ENCODE data around the gene ZNF385B. TPM values are rescaled to one million over a fixed set of nuclear protein-coding genes. Genes with fewer than 3 reads are reported as not detected.

The ZNF385B gene
- total and polyA plus RNA-seq, 2 donors (not counting 1 experiment from before 2014, with no cell fraction given), result not detected

GRCh38 chr2:179804206-179804605, 57.2 kb downstream of the ZNF385B start:
- Histone ChIP-seq H3K36me3 (replicated peaks in 1 of 2; ENCODE audit: control extremely low read depth in 1 of 2, control insufficient read depth in 1 of 2, extremely low read depth in 1 of 2, insufficient read depth in 2 of 2, low read length in 1 of 2) (no peaks in the 10 kb centered on the region), H3K27ac (ENCODE audit: low read length in 2 of 2) (no peak overlapping the region), H3K4me3 (ENCODE audit: control extremely low read depth in 1 of 5, extremely low read depth in 1 of 5, insufficient read depth in 1 of 5, low read depth in 2 of 5, low read length in 4 of 5) (no peak overlapping the region), H3K79me2 (ENCODE audit: control insufficient read depth, insufficient read depth, low read length) (no peaks in the 10 kb centered on the region), H3K9me3 (ENCODE audit: control extremely low read depth in 1 of 3, control insufficient read depth in 2 of 3, insufficient read depth in 1 of 3, low read length in 2 of 3) (no peaks in the 10 kb centered on the region), H3K9ac (ENCODE audit: low read length) (no peak overlapping the region), H4K20me1 (ENCODE audit: control insufficient read depth, insufficient read depth, low read length, poor library complexity, severe bottlenecking) (no peaks in the 10 kb centered on the region), H3K27me3 (replicated peaks in 1 of 4; ENCODE audit: control extremely low read depth in 1 of 4, control insufficient read depth in 3 of 4, insufficient read depth in 4 of 4, low read length in 3 of 4) (peaks cover 0 to 7% (median 0%) of the 10 kb centered on the region in 4 experiments), H2AFZ (ENCODE audit: insufficient read depth, low read depth, low read length, poor library complexity, severe bottlenecking) (no peak overlapping the region), H3K4me1 (ENCODE audit: control insufficient read depth in 2 of 2, insufficient read depth in 2 of 2, low read length in 2 of 2) (no peaks in the 10 kb centered on the region), H3K4me2 (replicated peaks; ENCODE audit: low read depth, low read length, poor library complexity, severe bottlenecking) (no peak overlapping the region)
- no CpG with 5 or more reads among the region's 2 CpGs for WGBS (ENCODE audit: insufficient coverage)
- no peaks in the 10 kb centered on the region for H3K4me1 Mint-ChIP-seq
- ChIA-PET CTCF (no interaction called here), POLR2A (no interaction called here)
- intact Hi-C loops (cut with micrococcal nuclease), result no loop called here
- H3K27me3 Mint-ChIP-seq, result peaks cover 4% of the 10 kb centered on the region
- TF ChIP-seq EZH2 (IDR thresholded peaks at IDR 0.05; ENCODE audit: borderline replicate concordance, insufficient read depth, low read depth, low read length, poor library complexity, severe bottlenecking) (no peak), CTCF (IDR thresholded peaks at IDR 0.05) (no peak)
- no peaks in the 10 kb centered on the region for H3K9me3 Mint-ChIP-seq (ENCODE audit: insufficient read depth)
- DNase-seq (no peak), ATAC-seq (ENCODE audit: low read depth) (no peak)
- no peak overlapping the region for H3K4me3 Mint-ChIP-seq
- no peak overlapping the region for H3K27ac Mint-ChIP-seq

GRCh38 chr2:179802051-179802882, 59.1 kb downstream of the ZNF385B start:
- WGBS (ENCODE audit: insufficient coverage), result 69% methylated on average over 1 of the region's 2 CpGs
- Histone ChIP-seq H2AFZ (ENCODE audit: insufficient read depth, low read depth, low read length, poor library complexity, severe bottlenecking) (no peak overlapping the region), H3K9ac (ENCODE audit: low read length) (no peak overlapping the region), H3K79me2 (ENCODE audit: control insufficient read depth, insufficient read depth, low read length) (no peaks in the 10 kb centered on the region), H3K9me3 (ENCODE audit: control extremely low read depth in 1 of 3, control insufficient read depth in 2 of 3, insufficient read depth in 1 of 3, low read length in 2 of 3) (no peaks in the 10 kb centered on the region), H3K4me1 (ENCODE audit: control insufficient read depth in 2 of 2, insufficient read depth in 2 of 2, low read length in 2 of 2) (no peaks in the 10 kb centered on the region), H3K27ac (ENCODE audit: low read length in 2 of 2) (no peak overlapping the region), H4K20me1 (ENCODE audit: control insufficient read depth, insufficient read depth, low read length, poor library complexity, severe bottlenecking) (no peaks in the 10 kb centered on the region), H3K27me3 (replicated peaks in 1 of 4; ENCODE audit: control extremely low read depth in 1 of 4, control insufficient read depth in 3 of 4, insufficient read depth in 4 of 4, low read length in 3 of 4) (peaks cover 0 to 7% (median 0%) of the 10 kb centered on the region in 4 experiments), H3K4me3 (ENCODE audit: control extremely low read depth in 1 of 5, extremely low read depth in 1 of 5, insufficient read depth in 1 of 5, low read depth in 2 of 5, low read length in 4 of 5) (no peak overlapping the region), H3K36me3 (replicated peaks in 1 of 2; ENCODE audit: control extremely low read depth in 1 of 2, control insufficient read depth in 1 of 2, extremely low read depth in 1 of 2, insufficient read depth in 2 of 2, low read length in 1 of 2) (no peaks in the 10 kb centered on the region), H3K4me2 (replicated peaks; ENCODE audit: low read depth, low read length, poor library complexity, severe bottlenecking) (no peak overlapping the region)
- CTCF ChIA-PET, result no interaction called here
- Mint-ChIP-seq H3K27me3 (peaks cover 4% of the 10 kb centered on the region), H3K4me3 (no peak overlapping the region), H3K27ac (no peak overlapping the region), H3K9me3 (ENCODE audit: insufficient read depth) (no peaks in the 10 kb centered on the region), H3K4me1 (no peaks in the 10 kb centered on the region)
- intact Hi-C loops (cut with micrococcal nuclease), result no loop called here
- no peak for DNase-seq
- no peak for ATAC-seq (ENCODE audit: low read depth)
- TF ChIP-seq CTCF (IDR thresholded peaks at IDR 0.05), result no peak
- TF ChIP-seq EZH2 (IDR thresholded peaks at IDR 0.05; ENCODE audit: borderline replicate concordance, insufficient read depth, low read depth, low read length, poor library complexity, severe bottlenecking), result no peak
- POLR2A ChIA-PET, result no interaction called here

All from B cell (primary cell).